ENCODE measurements around the gene CTBP1.
"Not testable (repeated sequence)": the region's sequence is repeated elsewhere in the genome, so short reads cannot be mapped to it uniquely, and the experiment has no call there.

The CTBP1 gene

DNA sequence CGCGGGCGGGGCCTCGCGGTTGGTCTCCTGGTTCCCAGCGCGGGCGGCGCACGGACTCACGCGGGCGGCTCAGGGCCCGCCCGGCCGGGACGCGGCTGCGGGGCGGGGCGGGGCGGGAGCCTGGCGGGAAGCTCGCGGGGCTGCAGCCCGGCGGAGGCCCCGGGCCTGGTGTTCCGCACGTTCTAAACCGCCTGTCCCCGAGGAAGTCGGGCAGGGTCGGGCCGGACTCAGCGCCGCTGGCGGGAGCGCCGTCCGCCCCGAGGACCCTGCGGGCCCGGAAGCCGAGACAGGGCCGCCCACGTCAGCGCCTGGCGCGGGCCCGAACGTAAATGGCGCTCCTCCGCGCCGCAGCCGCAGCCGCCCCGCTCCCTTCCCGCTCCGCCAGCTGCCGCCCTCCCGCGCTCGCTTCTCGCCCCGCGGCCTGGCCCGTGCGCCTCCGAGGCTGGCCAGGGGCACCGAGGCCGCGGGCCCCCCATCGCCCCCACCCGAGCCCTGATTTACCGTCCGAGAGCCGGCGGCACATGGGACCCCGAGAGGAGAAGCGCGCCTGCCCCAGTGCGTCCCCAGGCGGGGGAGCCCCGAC lies 309 bp upstream of the CTBP1 start:
- DNase-seq = peak; percentile 52

GRCh38 chr4:1247864-1248244 lies 1.1 kb downstream of the CTBP1 start:
- no peak for DNase-seq

GRCh38 chr4:1246901-1247863 lies 1.7 kb downstream of the CTBP1 start:
- DNase-seq = no peak

GRCh38 chr4:1246111-1246881 lies 2.6 kb downstream of the CTBP1 start:
- DNase-seq = no peak

DNA sequence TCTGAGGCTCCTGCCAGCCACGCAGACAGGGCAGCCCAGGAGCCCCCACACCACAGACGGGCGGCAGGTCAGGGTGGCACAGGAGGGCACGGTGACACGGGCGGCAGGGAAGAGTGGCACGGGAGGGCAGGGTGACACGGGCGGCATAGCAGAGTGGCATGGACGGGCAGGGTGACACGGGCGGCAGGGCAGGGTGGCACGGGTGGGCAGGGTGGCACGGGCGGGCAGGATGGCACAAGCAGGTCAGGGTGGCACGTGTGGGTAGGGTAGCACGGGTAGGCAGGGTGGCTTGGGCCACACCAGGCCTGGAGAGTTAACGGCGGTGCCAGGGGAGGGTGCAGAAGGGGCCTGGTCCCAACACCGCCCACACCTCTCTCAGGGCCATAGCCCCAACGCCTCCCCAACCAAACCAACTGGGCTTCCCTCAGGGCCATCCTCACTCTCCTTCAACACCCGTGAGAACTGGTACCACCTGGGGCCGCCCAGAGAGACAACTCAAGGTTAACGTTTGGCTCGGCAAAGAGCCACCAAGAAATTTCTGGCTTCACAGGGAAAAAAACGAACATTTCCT lies 3.4 kb downstream of the CTBP1 start:
- no peak for DNase-seq

DNA sequence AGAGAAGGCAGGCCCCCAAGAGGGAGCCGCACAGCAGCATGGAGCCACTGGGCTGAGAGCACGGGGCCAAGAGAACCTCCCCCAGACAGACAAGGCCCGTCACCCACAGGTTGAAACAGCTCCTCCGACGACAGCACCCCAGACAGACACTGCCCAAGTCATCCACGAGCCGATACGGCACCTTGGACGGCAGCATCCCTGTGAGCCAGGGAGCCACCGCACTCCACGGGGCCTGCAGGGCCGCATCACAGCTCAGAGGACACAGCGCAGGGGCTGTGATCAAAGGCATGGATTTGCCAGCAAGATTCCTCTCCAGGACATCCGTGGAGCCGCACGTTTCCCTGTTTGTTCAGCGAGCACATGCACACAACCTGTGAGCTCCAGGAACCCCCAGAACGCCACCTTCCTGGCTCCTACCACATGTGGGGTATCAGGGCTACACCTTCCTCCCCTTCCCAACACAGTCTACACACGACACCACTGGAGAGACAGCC lies 3.9 kb downstream of the CTBP1 start:
- DNase-seq = no peak

DNA sequence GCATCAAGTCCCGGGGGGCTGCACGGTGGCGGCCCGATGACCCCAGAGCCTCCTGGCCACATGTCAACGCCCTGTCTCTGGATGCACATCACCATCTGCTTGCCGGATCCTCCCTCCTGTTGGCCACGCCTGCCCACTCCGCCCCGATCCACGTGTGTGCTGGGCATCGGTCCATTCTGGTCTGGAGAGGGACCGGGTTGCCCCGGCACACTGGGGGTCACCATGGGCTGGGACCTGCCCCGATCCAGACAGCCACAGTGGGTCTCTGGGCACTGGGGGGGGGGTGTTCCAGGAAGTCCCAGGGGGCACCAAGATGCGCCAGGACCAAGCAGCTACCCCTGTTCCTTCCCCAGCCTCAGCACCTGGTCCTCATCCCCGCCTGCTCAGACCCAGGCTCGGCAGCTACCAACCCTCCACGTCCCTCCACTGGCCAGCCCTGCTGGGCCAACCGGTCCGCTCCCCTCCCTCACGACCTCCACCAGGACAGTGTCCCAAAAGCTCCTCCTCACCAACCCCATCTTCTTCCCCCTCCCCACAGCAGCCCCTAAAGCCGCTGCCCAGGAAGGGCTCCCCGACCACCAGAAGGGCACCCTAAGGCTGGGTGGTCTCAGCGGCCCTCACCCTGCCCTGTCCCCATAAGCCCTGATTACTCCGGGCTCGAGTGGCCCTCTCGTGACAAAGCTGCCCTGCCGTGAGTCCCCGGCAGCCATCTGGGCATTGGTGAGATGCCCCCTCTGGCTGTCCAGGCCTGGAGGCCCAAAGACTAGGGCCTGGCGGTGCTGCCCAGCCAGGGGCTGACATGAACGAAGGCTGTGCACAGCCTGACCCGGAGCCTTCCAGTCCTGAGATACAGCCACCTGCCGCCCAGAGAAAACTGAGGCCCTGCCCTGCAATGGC lies 4.6 kb downstream of the CTBP1 start:
- no peak for DNase-seq

DNA sequence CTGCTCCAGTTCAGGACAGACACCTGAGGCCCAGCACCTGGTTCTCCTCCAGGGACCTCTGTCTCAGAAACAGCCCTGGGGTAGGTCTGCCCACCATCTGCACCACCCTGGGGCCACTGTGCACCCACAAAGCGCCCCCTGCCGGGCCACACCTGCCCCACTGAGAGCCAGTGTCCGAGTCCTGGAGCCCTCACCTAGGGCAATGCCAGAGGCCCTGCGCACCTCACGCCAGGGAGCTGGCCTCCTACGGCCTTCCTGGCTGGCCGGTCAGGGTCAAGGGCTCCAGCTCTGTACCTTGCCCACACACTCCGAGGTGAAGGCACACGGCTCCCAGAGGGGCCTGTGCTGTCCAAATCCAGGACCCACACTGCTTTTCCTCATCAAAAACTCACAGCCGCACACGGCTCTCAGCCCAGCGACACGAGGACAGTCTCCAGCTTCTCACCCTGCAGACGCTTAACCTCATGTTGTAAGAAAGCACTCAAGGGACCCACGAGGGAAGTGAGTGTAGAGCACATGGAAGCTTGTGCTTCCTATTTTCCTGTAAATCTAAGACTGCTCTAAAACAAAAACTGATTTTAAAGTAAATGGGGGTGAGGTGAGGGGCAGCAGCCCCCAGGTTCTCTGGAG lies 5.4 kb downstream of the CTBP1 start:
- no peak for DNase-seq

DNA sequence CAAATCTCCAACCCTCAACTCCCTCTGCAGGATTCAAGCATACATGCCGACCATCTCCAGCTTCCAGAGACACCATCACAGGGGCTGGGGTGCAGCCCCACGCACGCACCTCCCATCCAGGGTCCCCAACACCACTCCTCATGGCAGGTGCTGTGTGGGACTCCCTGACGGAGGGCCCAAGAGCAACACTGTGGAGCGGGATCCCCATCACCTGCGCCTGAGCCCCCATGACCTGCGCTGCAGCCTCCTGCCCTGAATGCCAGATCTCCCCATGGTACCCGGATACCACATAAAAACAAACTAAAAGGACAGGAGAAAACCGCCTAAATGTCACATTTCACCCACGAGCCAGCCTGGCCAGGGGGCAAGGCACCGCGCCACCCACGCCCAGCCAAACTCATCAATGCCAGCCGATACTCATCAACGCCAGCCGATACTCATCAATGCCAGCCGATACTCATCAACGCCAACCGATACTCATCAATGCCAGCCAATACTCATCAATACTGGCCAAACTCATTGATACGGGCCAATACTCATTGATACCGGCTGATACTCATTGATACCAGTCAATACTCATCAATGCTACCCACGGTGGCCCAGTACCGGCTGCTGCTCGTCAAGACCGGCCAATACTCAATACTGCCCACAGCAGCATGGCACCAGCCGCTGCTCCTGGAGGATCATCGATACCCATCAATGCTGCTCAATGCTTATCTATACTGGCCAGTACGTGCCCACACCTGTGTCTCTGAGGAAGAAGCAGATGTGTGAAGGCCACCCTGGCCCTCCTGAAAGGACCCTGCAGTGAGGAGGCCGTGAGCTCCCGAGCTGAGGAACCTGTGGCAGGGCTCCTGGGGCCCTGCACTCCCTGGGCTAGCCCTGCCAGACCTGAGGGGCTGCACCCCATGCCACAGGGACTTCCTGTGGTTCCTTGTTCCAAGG lies 6.2 kb downstream of the CTBP1 start:
- no peak for DNase-seq

DNA sequence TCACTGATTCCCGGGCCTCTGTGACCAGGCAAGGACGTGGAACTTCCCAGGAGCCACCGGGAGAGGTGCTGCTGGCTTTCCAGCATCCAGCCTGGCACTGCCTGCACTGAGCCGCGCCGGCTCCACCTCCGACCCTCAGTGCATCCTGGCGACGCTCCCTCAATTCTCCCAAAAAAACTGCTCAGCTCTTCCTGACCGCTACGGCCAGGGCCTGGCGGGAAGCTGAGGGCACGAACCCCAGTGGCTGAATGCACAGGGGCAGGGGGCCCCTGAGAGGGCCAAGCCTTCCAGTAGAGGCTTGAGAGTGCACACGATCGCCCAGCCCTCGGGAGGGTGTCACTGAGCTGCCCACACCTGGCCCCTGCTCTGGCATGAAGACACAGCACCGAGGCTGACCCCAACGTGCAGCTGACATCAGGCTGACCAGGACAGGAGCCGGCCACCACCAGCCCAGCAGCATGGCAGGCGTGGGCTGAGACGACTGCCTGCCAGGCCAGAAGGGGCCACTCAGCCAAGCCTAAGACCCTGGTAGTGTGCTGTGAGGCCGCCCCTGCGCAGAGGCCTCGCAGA lies 6.9 kb downstream of the CTBP1 start:
- DNase-seq = no peak

DNA sequence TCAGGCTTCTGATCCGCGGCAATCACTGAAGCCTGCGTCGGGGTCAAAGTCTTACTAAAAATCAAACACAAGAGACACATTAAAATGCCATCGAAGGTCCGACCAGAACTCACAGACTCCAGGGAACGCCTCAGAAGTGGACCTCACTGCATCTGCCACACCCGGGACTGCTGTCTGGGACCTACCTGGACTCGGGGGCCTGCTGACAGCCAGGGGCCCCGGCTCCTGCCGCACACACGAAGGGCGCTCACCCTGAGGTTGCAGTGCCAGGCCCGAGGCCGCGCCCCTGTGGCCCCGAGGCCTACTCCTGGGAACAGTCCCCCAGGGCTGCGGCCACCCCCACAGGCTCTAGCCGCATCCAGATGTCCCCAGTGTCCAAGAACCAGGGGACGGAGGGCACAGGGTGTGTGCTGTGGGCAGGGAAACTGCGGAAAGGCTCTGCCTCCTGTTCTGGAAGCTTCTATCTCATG lies 7.4 kb downstream of the CTBP1 start:
- DNase-seq = no peak

GRCh38 chr4:1240721-1241465 lies 8.0 kb downstream of the CTBP1 start:
- DNase-seq = no peak

GRCh38 chr4:1239950-1240307 lies 9.0 kb downstream of the CTBP1 start:
- DNase-seq = no peak

- no peak for DNase-seq
Observed at GRCh38 chr4:1239141-1239949, 9.6 kb downstream of the CTBP1 start.

GRCh38 chr4:1238676-1239000 lies 10.3 kb downstream of the CTBP1 start:
- no peak for DNase-seq

DNA sequence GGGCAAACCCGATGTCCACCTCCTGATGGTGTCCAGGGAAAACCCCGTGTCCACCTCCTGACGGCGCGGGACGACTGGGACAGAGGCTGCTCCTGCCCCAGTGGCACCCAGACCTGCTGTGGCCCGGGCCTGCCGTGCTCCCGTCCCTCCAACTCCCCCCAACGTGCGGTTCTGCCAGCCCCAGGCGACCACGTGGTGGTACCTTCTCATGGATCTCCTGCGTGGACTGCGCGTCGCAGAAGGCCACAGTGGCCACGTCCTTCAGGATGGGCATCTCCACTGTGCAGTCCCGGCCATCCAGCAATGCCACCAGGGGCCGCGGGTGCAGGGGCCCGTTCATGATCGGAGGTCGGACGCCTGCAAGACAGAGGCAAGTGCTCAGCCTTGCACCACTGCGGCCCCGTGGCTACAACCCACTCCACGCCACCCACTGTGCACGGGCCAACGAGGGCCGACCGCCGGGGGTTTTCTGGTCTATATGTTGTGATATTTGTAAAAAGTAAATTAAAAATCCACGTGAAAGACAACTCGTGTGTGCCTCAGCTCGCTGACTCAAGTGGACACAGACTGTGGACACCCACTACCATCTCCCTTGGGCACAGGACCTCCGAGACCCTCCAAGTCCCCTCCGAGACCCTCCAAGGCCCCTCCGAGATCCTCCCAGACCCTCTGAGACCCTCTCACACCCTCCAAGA lies 10.8 kb downstream of the CTBP1 start:
- no peak for DNase-seq

DNA sequence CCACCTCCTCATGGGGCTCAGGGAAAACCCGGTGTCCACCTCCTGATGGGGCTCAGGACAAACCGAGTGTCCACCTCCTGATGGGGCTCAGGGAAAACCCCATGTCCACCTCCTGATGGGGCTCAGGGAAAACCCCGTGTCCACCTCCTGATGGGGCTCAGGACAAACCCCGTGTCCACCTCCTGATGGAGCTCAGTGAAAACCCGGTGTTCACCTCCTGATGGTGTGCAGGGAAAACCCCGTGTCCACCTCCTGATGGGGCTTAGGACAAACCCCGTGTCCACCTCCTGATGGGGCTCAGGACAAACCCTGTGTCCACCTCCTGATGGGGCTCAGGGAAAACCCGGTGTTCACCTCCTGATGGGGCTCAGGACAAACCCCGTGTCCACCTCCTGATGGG lies 11.7 kb downstream of the CTBP1 start:
- not testable (repeated sequence) for DNase-seq

GRCh38 chr4:1236836-1237235 lies 12.1 kb downstream of the CTBP1 start:
- not testable (repeated sequence) for DNase-seq
